ENCODE data around the gene MAPK13. TPM values are rescaled to one million over a fixed set of nuclear protein-coding genes. Genes with fewer than 3 reads are reported as not detected.

Gene MAPK13
- total and polyA plus RNA-seq, 2 experiments from 2014 or later: 2.9 to 6.6 TPM

GRCh38 chr6:36139991-36140710 is 9.8 kb downstream of the MAPK13 start:
- no peak for DNase-seq
- in situ Hi-C loops (cut with MboI): no loop called here
- H4K20me1 ChIP-seq (ENCODE audit: insufficient read depth): no peaks in the 10 kb centered on the region
- H3K79me2 ChIP-seq (ENCODE audit: insufficient read depth): no peaks in the 10 kb centered on the region
- no peak overlapping the region for H3K27ac ChIP-seq
- no peak overlapping the region for H3K9ac ChIP-seq
- no peak overlapping the region for H3K4me3 ChIP-seq
- H3K9me2 ChIP-seq (ENCODE audit: insufficient read depth): no peaks in the 10 kb centered on the region
- H2AFZ ChIP-seq: no peak overlapping the region
- TF ChIP-seq EZH2phosphoT487 (IDR thresholded peaks at IDR 0.05; ENCODE audit: insufficient read depth, low read depth) (no peak), EZH2 (IDR thresholded peaks at IDR 0.05; ENCODE audit: insufficient read depth, poor library complexity, severe bottlenecking) (no peak)
- H3K4me1 ChIP-seq (ENCODE audit: insufficient read depth): no peaks in the 10 kb centered on the region
- no peaks in the 10 kb centered on the region for H3K36me3 ChIP-seq (ENCODE audit: low read depth)
- 96% methylated on average over 8 of the region's 8 CpGs for WGBS, 2 experiments (ENCODE audit: low coverage in 1 of 2, low lambda C conversion rate in 2 of 2, missing lambda C conversion rate in 2 of 2)
- no peak overlapping the region for H3K4me2 ChIP-seq (ENCODE audit: unreplicated experiment)
- no peaks in the 10 kb centered on the region for H3K9me3 ChIP-seq (ENCODE audit: low read depth)
- H3K27me3 ChIP-seq (replicated peaks; ENCODE audit: insufficient read depth): no peaks in the 10 kb centered on the region
- no peaks in the 10 kb centered on the region for H3F3A ChIP-seq (ENCODE audit: insufficient read depth)

DNA sequence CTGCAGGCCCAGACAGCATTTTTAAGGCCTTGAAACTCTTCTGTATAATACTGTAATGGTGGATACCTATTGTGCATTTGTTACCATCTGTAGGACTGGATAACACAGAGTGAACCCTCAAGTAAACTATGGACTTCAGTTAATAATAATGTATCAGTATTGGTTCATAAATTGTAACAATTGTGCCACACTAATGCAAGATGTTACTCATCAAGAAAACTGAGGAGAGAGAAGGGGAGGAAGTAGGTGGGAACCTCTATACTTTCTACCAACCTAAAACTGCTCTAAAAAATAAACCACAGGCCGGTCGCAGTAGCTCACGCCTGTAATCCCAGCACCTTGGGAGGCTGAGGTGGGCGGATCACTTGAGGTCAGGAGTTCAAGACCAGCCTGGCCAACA is 10.8 kb downstream of the MAPK13 start:
- Histone ChIP-seq H3K27me3 (replicated peaks; ENCODE audit: insufficient read depth) (no peaks in the 10 kb centered on the region), H3K79me2 (ENCODE audit: insufficient read depth) (no peaks in the 10 kb centered on the region), H3K9ac (no peak overlapping the region), H3K9me3 (ENCODE audit: low read depth) (no peaks in the 10 kb centered on the region), H3K9me2 (ENCODE audit: insufficient read depth) (no peaks in the 10 kb centered on the region), H3K27ac (no peak overlapping the region), H3K4me1 (ENCODE audit: insufficient read depth) (no peaks in the 10 kb centered on the region), H2AFZ (no peak overlapping the region), H3F3A (ENCODE audit: insufficient read depth) (no peaks in the 10 kb centered on the region), H3K4me3 (no peak overlapping the region), H3K36me3 (ENCODE audit: low read depth) (no peaks in the 10 kb centered on the region), H3K4me2 (ENCODE audit: unreplicated experiment) (no peak overlapping the region), H4K20me1 (ENCODE audit: insufficient read depth) (no peaks in the 10 kb centered on the region)
- in situ Hi-C loops (cut with MboI): no loop called here
- WGBS, 2 experiments (ENCODE audit: low coverage in 1 of 2, low lambda C conversion rate in 2 of 2, missing lambda C conversion rate in 2 of 2): 96 to 97% methylated on average over 4 of the region's 4 CpGs
- TF ChIP-seq EZH2 (IDR thresholded peaks at IDR 0.05; ENCODE audit: insufficient read depth, poor library complexity, severe bottlenecking): no peak
- no peak for TF ChIP-seq EZH2phosphoT487 (IDR thresholded peaks at IDR 0.05; ENCODE audit: insufficient read depth, low read depth)
- no peak for DNase-seq

DNA sequence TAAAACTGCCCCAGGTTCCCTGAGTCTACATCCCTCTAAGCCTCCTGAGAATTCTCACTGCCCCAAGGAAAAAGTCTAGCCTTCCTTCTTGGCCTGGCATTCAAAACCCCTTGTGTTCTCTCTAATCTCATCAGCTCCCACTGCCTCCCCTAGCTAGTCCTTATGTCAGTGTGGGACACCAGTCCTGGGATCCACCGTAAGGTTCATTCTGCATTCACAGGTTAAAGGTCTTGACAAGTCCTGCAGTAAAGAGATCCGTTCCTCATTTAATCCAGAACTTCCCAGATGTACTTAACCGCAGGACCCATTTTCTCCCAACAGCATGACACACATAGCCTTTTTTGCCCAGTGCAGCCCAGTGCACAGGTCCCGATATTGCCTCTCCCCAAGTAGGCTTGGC is 11.6 kb downstream of the MAPK13 start:
- Histone ChIP-seq H3K9me3 (ENCODE audit: low read depth) (no peaks in the 10 kb centered on the region), H3K9ac (no peak overlapping the region), H3K27me3 (replicated peaks; ENCODE audit: insufficient read depth) (no peaks in the 10 kb centered on the region), H4K20me1 (ENCODE audit: insufficient read depth) (no peaks in the 10 kb centered on the region), H3K4me1 (ENCODE audit: insufficient read depth) (no peaks in the 10 kb centered on the region), H3K9me2 (ENCODE audit: insufficient read depth) (no peaks in the 10 kb centered on the region), H3K36me3 (ENCODE audit: low read depth) (no peaks in the 10 kb centered on the region), H3K27ac (no peak overlapping the region), H3K4me2 (ENCODE audit: unreplicated experiment) (no peak overlapping the region), H3F3A (ENCODE audit: insufficient read depth) (no peaks in the 10 kb centered on the region), H3K4me3 (no peak overlapping the region), H3K79me2 (ENCODE audit: insufficient read depth) (no peaks in the 10 kb centered on the region), H2AFZ (no peak overlapping the region)
- no peak for DNase-seq
- 97 to 100% methylated on average over 4 of the region's 4 CpGs for WGBS, 2 experiments (ENCODE audit: low coverage in 1 of 2, low lambda C conversion rate in 2 of 2, missing lambda C conversion rate in 2 of 2)
- in situ Hi-C loops (cut with MboI): no loop called here
- no peak for TF ChIP-seq EZH2phosphoT487 (IDR thresholded peaks at IDR 0.05; ENCODE audit: insufficient read depth, low read depth)
- no peak for TF ChIP-seq EZH2 (IDR thresholded peaks at IDR 0.05; ENCODE audit: insufficient read depth, poor library complexity, severe bottlenecking)

- TF ChIP-seq EZH2phosphoT487 (IDR thresholded peaks at IDR 0.05; ENCODE audit: insufficient read depth, low read depth): no peak
- TF ChIP-seq EZH2 (IDR thresholded peaks at IDR 0.05; ENCODE audit: insufficient read depth, poor library complexity, severe bottlenecking): no peak
- Histone ChIP-seq H3K9me2 (ENCODE audit: insufficient read depth) (no peaks in the 10 kb centered on the region), H2AFZ (no peak overlapping the region), H3K27me3 (replicated peaks; ENCODE audit: insufficient read depth) (no peaks in the 10 kb centered on the region), H3F3A (ENCODE audit: insufficient read depth) (no peaks in the 10 kb centered on the region), H4K20me1 (ENCODE audit: insufficient read depth) (no peaks in the 10 kb centered on the region), H3K79me2 (ENCODE audit: insufficient read depth) (no peaks in the 10 kb centered on the region), H3K4me2 (ENCODE audit: unreplicated experiment) (no peak overlapping the region), H3K27ac (no peak overlapping the region), H3K9me3 (ENCODE audit: low read depth) (no peaks in the 10 kb centered on the region), H3K4me3 (no peak overlapping the region), H3K4me1 (ENCODE audit: insufficient read depth) (no peaks in the 10 kb centered on the region), H3K9ac (no peak overlapping the region), H3K36me3 (ENCODE audit: low read depth) (no peaks in the 10 kb centered on the region)
- in situ Hi-C loops (cut with MboI): no loop called here
- no peak for DNase-seq
- 91 to 92% methylated on average over 11 to 13 of the region's 13 CpGs for WGBS, 2 experiments (ENCODE audit: low coverage in 1 of 2, low lambda C conversion rate in 2 of 2, missing lambda C conversion rate in 2 of 2)
Observed at GRCh38 chr6:36142971-36143838, 12.9 kb downstream of the MAPK13 start.
